Neural crest cell (in vitro differentiated cells): ENCODE measurements around the gene DLX3. TPM values are rescaled to one million over a fixed set of nuclear protein-coding genes. Genes with fewer than 3 reads are reported as not detected.

Source experiments
- DNase-seq: peaks from one replicate; pipeline ENCODE4 v3.0.0; 2021; ENCODE audit warnings: low read depth, mixed read lengths, low spot score
- H3K27ac Mint-ChIP-seq: one replicate; pipeline ENCODE4 v1.8.0; 2021; ENCODE audit warnings: mild to moderate bottlenecking, mixed read lengths; ENCODE audit not compliant: unreplicated experiment
- H3K27me3 Mint-ChIP-seq: 2 replicates; pipeline ENCODE4 v1.8.0; 2021; ENCODE audit warnings: low read depth, mild to moderate bottlenecking, mixed read lengths
- H3K36me3 Mint-ChIP-seq: 2 replicates; pipeline ENCODE4 v1.8.0; 2021; ENCODE audit warnings: low read depth, mild to moderate bottlenecking, mixed read lengths
- H3K4me1 Mint-ChIP-seq: 2 replicates; pipeline ENCODE4 v1.8.0; 2021; ENCODE audit warnings: mixed read lengths
- H3K4me3 Mint-ChIP-seq: one replicate; pipeline ENCODE4 v1.8.0; 2021; ENCODE audit warnings: mild to moderate bottlenecking, mixed read lengths
- H3K9me3 Mint-ChIP-seq: 2 replicates; pipeline ENCODE4 v1.8.0; 2021; ENCODE audit warnings: mixed read lengths
- total RNA-seq: library from RNA; stranded (reverse); gene quantifications from 2 replicates; pipeline ENCODE4 v1.2.1, GENCODE V29; 2021
- TF ChIP-seq, protein P1 (sequence below): fragments of 200-600 bp; sonication (generic); conservative IDR thresholded peaks from 2 replicates; pipeline ENCODE4 v1.5.0; 2021; ENCODE audit warnings: antibody characterized with exemption, mild to moderate bottlenecking

DLX3 gene
- total RNA-seq, 1 donor from 2014 or later: 1.0 TPM

DNA sequence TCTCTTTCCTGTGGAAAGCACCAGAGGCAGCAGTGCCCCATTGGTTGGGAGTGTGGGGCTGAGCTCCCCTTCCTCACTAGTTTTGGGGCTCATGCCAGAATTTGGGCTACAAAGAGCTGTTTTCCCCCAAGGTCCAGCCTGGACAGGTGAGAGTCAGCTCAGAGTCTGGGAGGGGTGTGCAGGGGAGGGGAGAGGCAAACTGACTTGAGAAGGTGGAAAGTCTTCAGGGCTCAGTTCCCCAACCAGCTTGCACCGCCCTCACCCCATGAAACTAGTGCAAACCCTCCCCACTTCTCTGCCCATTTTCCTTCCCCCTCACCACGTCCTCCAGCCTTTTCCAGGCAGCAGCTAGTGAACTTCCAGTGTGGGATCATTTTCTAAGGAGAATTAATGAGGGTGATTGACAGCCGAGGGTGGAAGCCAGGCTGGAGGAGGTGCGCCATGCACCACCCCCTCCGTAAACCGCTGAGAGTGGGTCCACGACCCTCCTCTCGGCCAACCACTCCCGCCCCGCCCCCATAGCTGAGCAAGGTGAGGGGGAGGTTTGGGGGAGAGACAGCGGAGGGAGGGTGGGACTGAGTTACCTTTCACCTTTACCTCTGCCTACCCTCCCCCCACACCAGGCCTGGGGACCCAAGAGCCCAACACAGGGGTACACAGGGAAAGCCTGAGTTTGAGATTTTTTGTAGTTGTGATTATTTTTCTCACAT is 32.3 kb downstream of the DLX3 start:
- no peak for DNase-seq
- Mint-ChIP-seq H3K9me3 (no peaks in the 10 kb centered on the region), H3K4me3 (no peak overlapping the region), H3K36me3 (peaks cover 3% of the 10 kb centered on the region), H3K4me1 (peaks cover 19% of the 10 kb centered on the region), H3K27ac (no peak overlapping the region), H3K27me3 (peaks cover 89% of the 10 kb centered on the region)
- TF ChIP-seq, protein P1, sequence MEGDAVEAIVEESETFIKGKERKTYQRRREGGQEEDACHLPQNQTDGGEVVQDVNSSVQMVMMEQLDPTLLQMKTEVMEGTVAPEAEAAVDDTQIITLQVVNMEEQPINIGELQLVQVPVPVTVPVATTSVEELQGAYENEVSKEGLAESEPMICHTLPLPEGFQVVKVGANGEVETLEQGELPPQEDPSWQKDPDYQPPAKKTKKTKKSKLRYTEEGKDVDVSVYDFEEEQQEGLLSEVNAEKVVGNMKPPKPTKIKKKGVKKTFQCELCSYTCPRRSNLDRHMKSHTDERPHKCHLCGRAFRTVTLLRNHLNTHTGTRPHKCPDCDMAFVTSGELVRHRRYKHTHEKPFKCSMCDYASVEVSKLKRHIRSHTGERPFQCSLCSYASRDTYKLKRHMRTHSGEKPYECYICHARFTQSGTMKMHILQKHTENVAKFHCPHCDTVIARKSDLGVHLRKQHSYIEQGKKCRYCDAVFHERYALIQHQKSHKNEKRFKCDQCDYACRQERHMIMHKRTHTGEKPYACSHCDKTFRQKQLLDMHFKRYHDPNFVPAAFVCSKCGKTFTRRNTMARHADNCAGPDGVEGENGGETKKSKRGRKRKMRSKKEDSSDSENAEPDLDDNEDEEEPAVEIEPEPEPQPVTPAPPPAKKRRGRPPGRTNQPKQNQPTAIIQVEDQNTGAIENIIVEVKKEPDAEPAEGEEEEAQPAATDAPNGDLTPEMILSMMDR: no peak

DNA sequence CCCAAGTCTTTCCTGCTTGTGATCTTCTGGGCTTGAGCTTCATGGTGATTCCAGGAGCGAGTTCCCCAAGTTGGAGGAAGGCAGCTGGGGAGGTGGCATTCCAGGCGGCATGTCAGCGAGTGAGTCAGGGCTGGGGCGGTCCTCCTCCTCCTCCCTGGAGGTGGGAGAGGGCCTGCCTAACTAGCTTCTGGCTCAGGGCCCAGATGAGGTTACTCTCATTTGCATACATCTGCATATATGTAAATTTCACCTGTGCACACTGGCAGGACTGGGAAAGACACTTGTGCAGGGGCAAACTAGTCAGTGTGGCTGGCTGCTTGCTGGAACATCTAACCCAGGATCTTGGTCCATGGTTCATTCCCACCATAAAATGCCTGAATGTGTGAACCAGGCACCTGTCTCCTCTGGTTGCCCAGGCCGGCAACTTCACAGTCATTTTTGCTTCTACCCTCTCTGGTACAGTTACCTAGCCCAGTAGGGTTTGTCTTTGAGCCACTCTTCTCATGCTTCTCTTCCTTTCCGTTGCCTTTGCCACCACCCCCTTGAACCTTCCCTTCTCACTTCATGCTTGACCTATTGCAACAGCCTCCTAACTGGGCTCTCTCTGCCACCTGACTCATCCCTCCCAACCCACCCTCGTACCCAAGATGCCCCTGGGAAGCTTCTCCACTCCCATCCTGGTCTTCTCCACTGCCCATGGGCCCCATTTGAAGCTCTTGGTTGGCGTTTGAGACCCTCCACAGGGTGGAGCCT is 35.7 kb downstream of the DLX3 start:
- no peak for DNase-seq
- TF ChIP-seq, protein P1: no peak
- Mint-ChIP-seq H3K4me1 (peaks cover 10% of the 10 kb centered on the region), H3K27me3 (peaks cover 77% of the 10 kb centered on the region), H3K4me3 (no peak overlapping the region), H3K27ac (no peak overlapping the region), H3K9me3 (no peaks in the 10 kb centered on the region), H3K36me3 (no peaks in the 10 kb centered on the region)

DNA sequence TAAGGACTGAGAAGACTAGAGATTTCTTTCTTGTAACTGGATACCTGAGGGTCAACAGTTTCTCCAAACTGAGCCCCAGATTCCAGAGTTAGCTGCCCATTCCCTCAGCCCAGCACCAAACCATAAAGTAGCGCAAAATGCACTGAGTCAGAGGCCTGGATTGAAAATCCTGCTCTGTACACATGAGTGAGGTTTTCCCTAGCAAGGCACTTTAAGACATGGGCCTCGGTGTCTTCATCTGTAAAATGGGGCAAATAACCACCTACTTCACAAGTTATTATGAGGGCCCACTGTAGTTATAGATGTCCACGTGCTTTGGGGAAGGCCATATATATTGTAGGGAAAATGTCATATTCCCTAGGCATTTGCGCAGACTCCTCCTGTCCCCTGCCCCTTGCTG is 36.3 kb downstream of the DLX3 start:
- no peaks in the 10 kb centered on the region for H3K36me3 Mint-ChIP-seq
- H3K9me3 Mint-ChIP-seq: no peaks in the 10 kb centered on the region

DNA sequence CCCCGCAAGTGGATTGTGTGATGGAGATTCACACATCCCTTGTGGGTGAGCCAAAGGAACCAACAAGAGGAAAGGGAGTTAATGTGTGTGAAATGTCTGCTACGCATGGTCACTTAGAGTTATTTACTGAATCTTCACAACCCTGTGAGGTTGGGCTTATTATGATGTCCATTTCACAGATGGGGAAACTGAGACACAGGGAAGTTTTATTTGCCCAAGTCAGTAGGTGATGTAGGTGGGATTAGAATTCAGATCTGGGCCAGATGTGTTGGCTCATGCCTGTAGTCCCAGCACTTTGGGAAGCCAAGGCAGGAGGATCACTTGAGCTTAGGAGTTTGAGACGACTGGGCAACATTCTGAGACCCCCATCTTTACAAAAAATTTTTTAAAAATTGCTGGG is 37.7 kb downstream of the DLX3 start:
- H3K4me1 Mint-ChIP-seq: no peaks in the 10 kb centered on the region
- H3K27ac Mint-ChIP-seq: no peak overlapping the region
- TF ChIP-seq, protein P1: no peak

More for the DNA sequence above, 36.3 kb downstream of the DLX3 start:
- Mint-ChIP-seq H3K4me1 (peaks cover 6% of the 10 kb centered on the region), H3K4me3 (no peak overlapping the region), H3K27me3 (peaks cover 77% of the 10 kb centered on the region), H3K27ac (no peak overlapping the region)
- TF ChIP-seq, protein P1: no peak
- no peak for DNase-seq

DNA sequence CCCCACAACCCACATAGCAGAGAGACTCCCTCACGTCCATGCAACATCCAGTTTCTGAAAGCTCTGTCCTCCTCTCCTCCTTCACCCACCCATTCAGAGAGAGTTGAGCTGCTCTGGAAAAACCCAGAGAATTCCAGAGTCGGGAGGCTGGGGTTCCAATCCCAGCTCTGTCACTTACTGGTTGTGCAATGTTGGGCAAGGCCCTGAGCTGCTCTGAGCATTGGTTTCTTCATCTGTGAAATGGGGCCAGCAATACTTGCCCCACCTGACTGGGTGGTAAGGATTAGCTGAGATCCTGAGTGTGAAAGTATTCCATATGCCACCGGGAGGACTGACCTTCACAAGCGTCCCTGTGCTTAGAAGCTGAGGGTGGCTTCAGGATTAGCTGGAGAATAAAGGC is 38.2 kb downstream of the DLX3 start:
- TF ChIP-seq, protein P1: no peak
- DNase-seq: no peak
- H3K27me3 Mint-ChIP-seq: peaks cover 75% of the 10 kb centered on the region
- no peak overlapping the region for H3K4me3 Mint-ChIP-seq
- H3K36me3 Mint-ChIP-seq: no peaks in the 10 kb centered on the region
- H3K4me1 Mint-ChIP-seq: no peaks in the 10 kb centered on the region
- no peaks in the 10 kb centered on the region for H3K9me3 Mint-ChIP-seq
- H3K27ac Mint-ChIP-seq: no peak overlapping the region

More for the DNA sequence above, 37.7 kb downstream of the DLX3 start:
- Mint-ChIP-seq H3K27me3 (peaks cover 76% of the 10 kb centered on the region), H3K36me3 (no peaks in the 10 kb centered on the region), H3K4me3 (no peak overlapping the region), H3K9me3 (no peaks in the 10 kb centered on the region)
- no peak for DNase-seq
